ENCODE data around the gene SPNS3.

Gene SPNS3

GRCh38 chr17:4433515-4434031, at the start of gene SPNS3:
Gene SPNS3, plus strand, starts transcription at chr17:4433940. Its CDS starts 28 bp downstream, at chr17:4433968.
- DNase-seq (ENCODE audit: low read depth in 2 of 2, low spot score in 1 of 2), result no peak

DNA sequence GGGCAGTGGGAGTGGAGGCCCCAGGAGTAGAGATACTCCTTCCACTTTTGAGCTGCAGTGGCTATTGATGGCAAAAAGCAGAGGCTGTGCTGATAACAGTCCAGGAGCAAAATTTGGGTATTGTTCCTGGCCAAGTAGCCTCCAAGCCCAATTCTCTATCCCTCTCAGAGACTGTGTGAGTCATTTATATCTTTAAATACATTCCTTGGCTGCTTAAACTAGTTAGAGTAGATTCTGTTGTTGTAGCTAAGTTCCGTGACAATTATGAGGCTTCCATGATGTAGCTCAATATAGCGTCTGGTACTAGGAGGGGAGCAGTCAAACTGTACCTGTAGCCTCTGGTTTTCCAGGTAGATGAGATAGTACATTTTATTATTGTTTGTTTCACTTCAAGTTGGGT, 47.3 kb upstream of the SPNS3 start:
- DNase-seq (ENCODE audit: low read depth in 2 of 2, low spot score in 1 of 2), result no peak

DNA sequence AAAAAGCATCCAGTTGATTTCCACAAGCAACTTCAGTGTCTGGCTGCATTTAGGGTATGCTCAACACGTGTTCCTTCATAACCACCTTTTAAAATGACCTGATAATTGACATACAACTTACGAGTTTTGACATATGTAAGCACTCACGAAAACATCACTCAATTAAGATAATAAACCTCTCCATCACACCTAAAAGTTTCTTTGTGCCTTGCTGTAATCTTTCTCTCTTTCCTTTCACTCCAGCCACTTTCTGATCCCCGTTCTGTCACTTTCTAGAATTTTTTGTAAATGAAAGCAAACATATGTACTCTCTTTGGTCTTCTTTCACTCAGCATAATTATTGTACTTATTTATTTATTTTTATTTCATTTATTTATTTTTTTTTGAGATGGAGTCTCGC, 46.6 kb upstream of the SPNS3 start:
- DNase-seq (ENCODE audit: low read depth in 2 of 2, low spot score in 1 of 2), result no peak

- no peak for DNase-seq (ENCODE audit: low read depth in 2 of 2, low spot score in 1 of 2)
Measured at GRCh38 chr17:4389079-4389478, 44.7 kb upstream of the SPNS3 start.

DNA sequence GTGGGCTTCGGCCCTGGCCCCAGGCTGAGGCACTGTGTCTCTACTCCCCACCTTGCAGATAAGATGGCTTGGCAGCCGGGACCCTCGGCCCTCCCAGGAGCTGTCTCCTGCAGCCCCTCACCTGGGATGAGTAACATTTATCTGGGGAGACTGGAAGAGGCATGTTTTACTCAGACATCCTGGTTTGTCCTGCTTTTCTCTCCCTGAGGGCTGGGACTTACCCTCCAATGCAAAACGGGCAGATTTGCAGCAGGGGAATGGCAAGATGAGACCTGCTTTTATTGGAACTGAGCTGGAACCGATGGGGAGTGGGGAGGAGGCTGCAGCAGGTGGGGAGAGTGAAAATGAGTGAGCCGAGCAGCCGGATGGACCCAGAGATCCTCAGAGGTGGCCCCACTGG, 39.9 kb upstream of the SPNS3 start:
- no peak for DNase-seq (ENCODE audit: low read depth in 2 of 2, low spot score in 1 of 2)

- no peak for DNase-seq (ENCODE audit: low read depth in 2 of 2, low spot score in 1 of 2)
Measured at GRCh38 chr17:4394208-4395110, 39.3 kb upstream of the SPNS3 start.

GRCh38 chr17:4395111-4395478, 38.6 kb upstream of the SPNS3 start:
- DNase-seq (ENCODE audit: low read depth in 2 of 2, low spot score in 1 of 2), result no peak

- no peak for DNase-seq (ENCODE audit: low read depth in 2 of 2, low spot score in 1 of 2)
Measured at GRCh38 chr17:4397840-4398239, 35.9 kb upstream of the SPNS3 start.

- no peak for DNase-seq (ENCODE audit: low read depth in 2 of 2, low spot score in 1 of 2)
Measured at GRCh38 chr17:4405038-4405669, 28.6 kb upstream of the SPNS3 start.

DNA sequence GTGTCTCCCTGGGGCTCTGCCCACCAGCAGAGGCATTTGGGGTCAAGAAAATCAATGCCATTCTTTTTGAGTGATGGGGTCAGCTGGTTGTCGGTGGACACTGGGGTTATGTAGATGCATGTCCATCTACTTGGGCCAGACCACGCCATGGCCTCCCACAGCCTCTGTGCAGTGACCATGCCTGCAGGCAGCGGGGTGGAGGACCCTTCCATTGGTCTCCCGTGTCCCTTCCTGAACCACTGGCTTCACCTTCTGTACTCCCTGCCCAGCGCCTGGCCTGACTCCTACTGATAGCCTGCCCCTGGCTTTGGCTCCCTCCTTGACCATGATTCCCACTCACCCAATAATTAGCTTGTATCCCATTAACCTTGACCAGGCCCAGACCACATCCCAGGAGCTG, 28.0 kb upstream of the SPNS3 start:
- no peak for DNase-seq (ENCODE audit: low read depth in 2 of 2, low spot score in 1 of 2)

GRCh38 chr17:4406386-4406785, 27.4 kb upstream of the SPNS3 start:
- no peak for DNase-seq (ENCODE audit: low read depth in 2 of 2, low spot score in 1 of 2)

DNA sequence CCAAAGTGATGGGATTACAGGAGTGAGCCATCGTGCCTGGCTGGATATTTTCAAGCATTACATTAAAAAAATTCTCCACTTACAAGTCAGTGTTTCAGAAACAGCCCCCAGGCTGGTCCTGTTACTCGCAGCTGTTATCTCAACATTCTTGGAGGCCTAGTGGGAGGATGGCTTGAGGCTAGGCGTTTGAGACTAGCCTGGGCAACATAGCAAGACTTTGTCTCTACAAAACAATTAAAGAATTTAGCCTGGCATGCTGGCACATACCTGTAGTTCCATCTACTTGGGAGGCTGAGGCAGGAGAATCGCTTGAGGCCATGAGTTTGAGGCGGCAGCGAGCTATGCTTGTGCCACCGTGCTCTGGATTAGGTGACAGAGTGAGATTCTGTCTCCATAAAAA, 26.5 kb upstream of the SPNS3 start:
- no peak for DNase-seq (ENCODE audit: low read depth in 2 of 2, low spot score in 1 of 2)

DNA sequence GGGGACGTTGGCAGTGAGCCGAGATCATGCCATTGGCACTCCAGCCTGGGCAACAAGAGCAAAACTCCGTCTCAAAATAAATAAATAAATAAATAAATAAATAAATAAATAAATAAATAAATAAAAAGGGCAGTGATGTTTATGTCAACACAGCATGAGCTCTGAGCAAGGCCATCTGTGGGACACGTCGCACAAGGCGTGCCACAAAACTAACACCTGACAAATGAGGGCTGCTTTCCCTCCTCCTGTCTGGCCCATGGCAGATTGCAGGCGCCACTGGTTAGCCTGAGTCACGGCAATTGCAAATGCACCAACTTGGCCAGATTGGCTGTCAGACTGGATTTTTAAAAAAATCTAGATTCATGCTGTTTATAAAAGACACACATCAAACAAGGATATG, 25.9 kb upstream of the SPNS3 start:
- no peak for DNase-seq (ENCODE audit: low read depth in 2 of 2, low spot score in 1 of 2)

DNA sequence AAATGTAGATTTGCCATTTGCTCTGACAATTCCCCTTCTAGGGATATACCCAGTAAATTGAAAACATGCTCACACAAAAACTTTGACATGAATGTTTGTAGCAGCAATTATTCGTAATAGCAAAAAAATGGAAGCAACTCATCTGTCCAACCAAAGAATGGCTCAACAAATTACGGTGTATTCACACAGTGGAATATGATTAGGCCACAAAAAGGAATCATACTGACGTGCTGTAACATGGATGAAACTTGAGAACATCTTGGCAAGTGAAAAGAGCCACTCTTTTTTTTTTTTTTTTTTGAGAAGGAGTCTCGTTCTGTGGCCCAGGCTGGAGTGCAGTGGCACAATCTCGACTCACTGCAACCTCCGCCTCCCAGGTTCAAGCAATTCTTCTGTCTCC, 24.1 kb upstream of the SPNS3 start:
- DNase-seq (ENCODE audit: low read depth in 2 of 2, low spot score in 1 of 2), result no peak

DNA sequence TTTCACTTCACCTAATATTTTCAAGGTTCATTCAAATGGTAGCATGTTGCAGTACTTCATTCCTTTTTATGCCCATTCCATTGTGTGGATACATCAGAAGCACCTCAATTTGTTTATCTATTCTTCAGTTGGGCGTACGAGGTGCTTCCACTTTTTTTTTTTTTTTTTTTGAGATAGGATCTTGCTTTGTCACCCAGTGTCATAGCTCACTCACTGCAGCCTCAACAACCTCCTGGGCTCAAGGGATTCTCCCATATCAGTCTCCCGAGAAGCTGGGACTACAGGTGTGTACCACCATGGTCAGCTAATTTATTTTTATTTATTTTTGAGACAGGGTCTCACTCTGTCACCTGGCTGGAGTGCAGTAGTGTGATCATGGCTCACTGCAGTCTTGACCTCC, 22.5 kb upstream of the SPNS3 start:
- no peak for DNase-seq (ENCODE audit: low read depth in 2 of 2, low spot score in 1 of 2)

GRCh38 chr17:4412933-4413831, 20.6 kb upstream of the SPNS3 start:
- peak; percentile 74 to 90 for DNase-seq (ENCODE audit: low read depth in 2 of 2, low spot score in 1 of 2)

DNA sequence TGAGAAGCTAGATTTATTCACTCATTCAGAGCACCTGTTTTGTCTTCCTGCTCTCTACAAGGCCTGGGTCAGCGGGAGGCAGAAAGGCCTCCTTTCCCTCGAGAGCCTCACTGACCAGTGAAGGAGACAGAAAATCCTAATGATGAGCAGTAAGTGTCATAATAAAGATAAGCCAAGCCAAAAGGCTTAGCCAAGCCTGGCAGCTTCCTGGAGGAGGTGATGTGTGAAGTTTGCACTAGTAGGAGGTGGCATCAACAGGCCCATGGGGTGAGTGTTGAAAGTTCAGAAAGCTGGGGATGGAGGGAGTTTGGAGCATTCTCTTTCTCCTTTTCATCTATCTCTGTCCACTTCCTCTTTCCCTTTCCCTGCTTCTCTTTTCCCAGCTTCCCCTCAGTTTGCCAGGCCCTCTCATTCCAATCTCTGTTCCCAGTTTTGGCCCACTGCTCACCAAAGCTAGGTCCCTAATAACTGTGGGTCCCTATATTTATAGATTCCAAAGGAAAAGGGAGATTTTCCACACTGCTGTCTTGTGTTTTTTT, 16.5 kb upstream of the SPNS3 start:
- DNase-seq (ENCODE audit: low read depth in 2 of 2, low spot score in 1 of 2), result no peak

- peak in 1 of 2 donors; percentile 30 for DNase-seq (ENCODE audit: low read depth in 2 of 2, low spot score in 1 of 2)
Measured at GRCh38 chr17:4420692-4421131, 13.0 kb upstream of the SPNS3 start.

DNA sequence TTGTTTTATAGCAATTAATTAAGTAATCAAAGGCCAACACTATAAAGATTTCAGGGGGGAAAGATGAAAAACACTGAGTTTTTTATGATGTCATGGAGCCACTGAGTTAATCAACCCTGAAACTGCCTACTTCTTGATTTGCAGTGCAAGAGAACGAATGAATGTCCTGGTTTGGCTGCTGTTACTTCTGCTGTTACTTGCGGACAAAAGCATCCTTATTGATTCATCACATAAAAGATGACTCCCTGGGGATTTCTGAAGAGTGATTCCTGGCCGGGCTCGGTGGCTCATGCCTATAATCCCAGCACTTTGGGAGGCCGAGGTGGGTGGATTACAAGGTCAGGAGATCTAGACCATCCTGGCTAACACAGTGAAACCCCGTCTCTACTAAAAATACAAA, 10.9 kb upstream of the SPNS3 start:
- DNase-seq (ENCODE audit: low read depth in 2 of 2, low spot score in 1 of 2), result no peak

DNA sequence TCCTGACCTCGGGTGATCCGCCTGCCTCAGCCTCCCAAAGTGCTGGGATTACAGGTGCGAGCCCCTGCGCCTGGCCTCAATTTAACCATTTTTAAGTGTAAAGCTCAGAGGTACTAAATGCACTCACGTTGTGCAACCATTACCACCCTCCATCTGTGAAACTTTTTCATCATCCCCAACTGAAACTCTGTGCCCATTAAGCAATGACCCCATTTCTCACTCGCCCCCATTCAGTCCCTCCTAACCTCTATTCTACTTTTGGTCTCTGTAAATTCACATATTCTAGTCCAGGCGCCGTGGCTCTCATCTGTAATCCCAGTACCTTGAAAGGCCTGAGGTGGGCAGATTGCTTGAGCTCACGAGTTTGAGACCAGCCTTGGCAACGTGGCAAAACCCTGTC, 8.3 kb upstream of the SPNS3 start:
- DNase-seq (ENCODE audit: low read depth in 2 of 2, low spot score in 1 of 2), result no peak
